Measurements from ENCODE around the gene PDK1.

Gene PDK1

GRCh38 chr2:172655091-172655837 is 99.4 kb downstream of the PDK1 start:
- no peak for TF ChIP-seq CTCF (IDR thresholded peaks at IDR 0.05; ENCODE audit: insufficient read depth, low read depth, low read length, missing control alignments)
- DNase-seq (ENCODE audit: low read depth), result no peak
- no peak overlapping the region for H3K4me3 ChIP-seq (ENCODE audit: low read depth, low read length)

GRCh38 chr2:172655838-172656573 is 100.1 kb downstream of the PDK1 start:
- no peak for TF ChIP-seq CTCF (IDR thresholded peaks at IDR 0.05; ENCODE audit: insufficient read depth, low read depth, low read length, missing control alignments)
- no peak overlapping the region for H3K4me3 ChIP-seq (ENCODE audit: low read depth, low read length)
- no peak for DNase-seq (ENCODE audit: low read depth)
